AG20443 (cell line): ENCODE data around the gene EPS8.

Source experiments
- DNase-seq: peaks from one replicate; pipeline ENCODE4 v3.0.0; 2012; ENCODE audit warnings: low spot score, mixed read lengths

Gene EPS8

GRCh38 chr12:15717940-15718567 lies 71.1 kb downstream of the EPS8 start:
- DNase-seq: no peak

DNA sequence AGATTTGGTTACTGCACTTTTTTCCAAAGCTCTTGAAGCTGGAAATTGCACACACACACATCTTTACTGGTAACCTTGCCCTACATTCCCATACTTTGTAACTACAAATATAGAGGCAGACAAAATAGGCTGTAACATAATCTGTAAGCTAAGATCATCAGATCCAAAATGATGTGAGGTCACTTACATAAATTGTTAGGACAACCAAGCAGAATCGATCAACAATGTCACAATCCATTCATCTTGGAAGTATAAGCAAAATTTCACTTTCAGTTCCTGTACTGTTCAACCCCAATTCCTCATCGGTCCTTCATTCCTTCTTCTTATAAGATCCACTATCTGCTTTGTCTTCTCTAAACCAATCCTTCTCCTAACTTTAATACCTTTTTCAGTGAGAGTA lies 72.6 kb downstream of the EPS8 start:
- no peak for DNase-seq

GRCh38 chr12:15714256-15714655 lies 74.9 kb downstream of the EPS8 start:
- no peak for DNase-seq

- DNase-seq: no peak
Observed at GRCh38 chr12:15712823-15713660, 76.1 kb downstream of the EPS8 start.

DNA sequence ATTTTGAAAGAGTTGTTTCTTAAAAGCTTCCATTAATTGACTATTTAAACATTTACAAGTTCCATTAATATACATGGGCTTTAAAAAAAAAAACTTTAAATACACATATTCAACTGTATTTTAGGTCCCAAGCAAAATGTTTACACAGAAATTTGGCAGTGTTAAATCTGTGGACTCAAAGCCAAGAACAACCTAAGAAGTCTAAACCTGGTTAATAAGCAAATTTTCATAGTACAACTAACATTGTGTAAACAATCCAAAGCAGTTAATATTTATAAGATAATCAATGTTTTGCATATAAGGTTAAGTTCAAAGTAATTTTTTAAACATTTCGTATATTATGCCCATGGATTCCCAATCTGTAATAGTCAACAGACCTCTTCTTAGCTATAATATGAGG lies 77.0 kb downstream of the EPS8 start:
- DNase-seq: no peak

DNA sequence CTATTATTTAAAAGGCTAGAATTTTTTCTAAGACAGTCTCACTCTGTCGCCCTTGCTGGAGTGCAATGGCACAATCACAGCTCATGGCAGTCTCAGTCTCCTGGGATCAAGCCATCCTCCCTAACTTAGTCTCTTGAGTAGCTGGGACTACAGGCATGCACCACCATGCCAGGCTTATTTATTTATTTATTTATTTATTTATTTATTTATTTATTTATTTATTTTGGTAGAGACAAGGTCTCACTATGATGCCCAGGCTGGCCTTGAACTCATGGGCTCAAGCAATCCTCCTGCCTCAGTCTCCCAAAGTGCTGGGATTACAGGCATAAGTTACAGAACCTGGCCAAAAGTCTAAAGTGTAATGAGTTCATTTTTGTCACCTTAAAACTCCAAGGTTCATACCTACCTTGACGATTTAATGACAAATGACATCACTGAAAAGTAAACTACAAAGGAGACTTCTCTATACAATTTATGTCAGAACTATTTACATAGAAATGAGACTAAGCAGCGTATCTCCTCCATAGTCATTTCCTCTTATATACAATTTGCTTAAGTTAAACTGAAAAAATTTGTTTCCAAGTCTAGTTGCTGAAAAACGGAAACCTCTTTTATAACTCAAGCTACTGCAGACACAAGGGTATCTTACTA lies 78.2 kb downstream of the EPS8 start:
- DNase-seq: no peak

GRCh38 chr12:15709551-15709950 lies 79.6 kb downstream of the EPS8 start:
- DNase-seq: no peak

DNA sequence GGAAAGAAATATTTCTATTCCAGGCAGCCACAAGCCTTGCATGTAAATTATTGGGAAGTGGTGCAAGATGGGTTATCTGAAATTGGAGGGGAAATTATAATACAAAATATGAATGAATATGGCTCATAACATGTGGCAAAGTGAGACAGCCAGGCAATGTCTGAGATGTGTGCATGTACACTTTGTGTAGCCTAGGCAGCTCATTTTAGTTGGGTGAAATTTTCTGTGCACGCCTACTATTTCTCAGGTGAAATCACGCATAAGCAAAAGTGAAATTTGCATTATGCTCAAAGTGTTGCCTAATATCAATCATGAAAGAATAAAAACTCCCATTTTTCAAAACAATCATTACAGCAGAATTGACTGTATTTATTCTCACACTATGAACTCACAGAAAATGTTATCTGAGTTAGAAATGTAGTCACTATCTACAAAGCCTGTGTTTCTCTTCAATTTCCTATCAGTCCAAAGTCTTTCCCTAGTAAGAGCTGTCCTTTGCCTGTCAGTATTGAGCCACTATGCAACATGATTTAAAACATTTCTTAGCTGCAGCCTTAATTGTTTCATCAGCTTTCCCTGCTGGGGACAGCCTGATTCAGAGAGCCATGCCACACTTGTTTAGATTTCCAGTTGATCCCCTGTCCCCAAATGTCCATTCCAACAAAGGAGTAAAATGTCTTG lies 80.7 kb downstream of the EPS8 start:
- no peak for DNase-seq

DNA sequence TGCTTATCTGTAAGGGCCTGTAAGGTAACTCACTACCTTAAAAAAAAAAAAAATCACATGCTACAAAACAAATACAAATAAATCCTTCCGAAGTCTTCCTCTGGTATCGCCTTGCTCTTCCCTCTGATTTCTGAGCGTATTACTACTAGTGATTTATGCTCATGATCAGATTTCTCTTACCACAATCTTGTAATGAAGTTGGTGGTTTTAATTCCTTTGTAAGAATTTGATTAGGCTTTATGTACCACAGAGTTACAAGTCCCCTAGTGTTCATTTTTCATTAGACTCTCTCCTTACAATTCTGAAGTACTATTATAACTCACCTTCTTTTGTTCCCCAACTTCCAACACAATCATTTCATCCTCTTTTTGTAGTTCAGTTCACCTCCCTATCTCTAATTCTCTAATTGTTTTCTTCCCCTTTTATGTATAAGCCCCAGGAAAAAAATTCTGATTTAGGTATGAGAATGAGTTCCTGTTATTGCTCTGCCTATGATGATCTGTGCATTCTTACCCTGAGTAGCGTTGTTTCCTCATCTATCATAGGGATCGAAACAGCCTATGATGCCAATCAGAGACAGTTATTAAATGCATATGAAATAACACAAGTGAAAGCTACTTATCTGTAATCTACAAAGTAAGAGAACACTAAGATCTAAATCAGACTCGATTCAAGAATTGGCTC lies 81.5 kb downstream of the EPS8 start:
- DNase-seq: no peak

DNA sequence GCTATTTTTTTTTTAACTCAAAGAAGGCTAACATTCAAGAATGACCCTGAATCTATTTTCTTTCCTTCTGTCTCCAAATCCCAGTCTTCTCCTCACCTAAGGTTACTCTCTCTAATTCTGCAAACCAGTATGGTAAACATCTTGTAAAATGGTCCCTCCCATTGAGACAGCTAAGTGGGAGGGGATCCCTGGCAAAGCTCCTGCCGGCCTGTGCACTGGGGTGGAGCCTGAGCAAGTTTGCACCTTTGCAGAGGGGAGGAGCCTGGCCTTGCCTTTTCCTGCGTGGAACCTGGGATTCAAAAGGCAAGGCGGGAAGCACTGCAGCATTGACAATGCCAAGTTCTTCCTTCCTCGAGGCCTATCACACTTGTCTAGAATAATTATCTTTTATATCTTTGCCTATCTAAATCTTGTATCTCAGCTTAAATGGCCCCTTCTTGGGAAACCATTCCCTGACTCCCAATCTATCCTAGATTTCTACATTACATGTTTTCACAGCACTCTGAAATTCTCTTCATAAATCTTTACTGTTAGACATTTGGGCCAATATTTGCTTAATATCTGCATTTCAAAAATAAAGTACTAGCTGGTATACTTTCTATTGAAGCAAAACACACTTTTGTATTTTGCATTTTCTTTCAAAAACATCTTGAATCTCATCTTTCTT lies 83.0 kb downstream of the EPS8 start:
- DNase-seq: no peak

DNA sequence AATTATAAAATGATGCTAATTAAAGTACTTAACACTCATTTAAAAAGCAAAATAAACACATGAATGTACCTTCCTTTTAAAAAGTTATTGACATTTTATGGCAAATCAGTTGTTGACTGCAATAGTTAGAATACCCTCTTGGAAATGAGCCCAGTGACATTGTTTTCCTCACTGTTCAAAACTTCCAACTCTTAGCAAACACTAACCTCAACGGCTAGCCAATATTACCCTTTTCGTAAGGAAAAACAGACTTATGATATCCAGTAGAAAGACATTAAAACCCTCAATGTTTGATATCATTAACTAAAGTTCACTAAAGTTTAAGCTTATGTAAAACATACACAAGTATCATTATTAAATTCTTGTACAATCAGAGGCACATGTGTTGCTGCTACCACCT lies 83.6 kb downstream of the EPS8 start:
- no peak for DNase-seq

GRCh38 chr12:15702276-15702675 lies 86.9 kb downstream of the EPS8 start:
- DNase-seq: no peak

DNA sequence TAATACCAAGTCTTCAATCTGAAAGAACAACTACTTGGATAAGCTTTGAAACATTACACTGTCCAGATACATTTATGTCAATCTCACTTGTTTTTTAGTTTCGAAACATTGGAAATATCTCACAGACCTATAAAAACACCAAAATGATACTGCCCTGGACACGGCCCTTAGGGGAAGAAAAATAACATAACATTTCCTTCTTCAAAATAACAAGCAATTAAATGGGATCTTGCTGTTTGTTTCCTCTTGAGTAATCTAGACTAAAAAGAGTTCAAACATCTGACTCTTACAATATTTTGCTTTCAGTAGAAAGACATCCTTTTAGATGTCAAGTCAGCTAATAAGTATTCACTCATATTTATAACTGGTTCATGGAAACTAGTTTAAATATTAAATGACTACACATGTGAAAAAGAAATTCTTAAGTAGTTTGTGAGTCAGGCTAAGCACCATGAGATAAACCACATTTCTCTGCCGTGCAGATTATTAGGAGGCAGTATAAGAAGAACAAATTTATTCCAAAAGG lies 87.5 kb downstream of the EPS8 start:
- peak; percentile 26 for DNase-seq

- DNase-seq: no peak
Observed at GRCh38 chr12:15701206-15701605, 88.0 kb downstream of the EPS8 start.

- DNase-seq: peak; percentile 64
Observed at GRCh38 chr12:15700595-15700994, 88.6 kb downstream of the EPS8 start.

DNA sequence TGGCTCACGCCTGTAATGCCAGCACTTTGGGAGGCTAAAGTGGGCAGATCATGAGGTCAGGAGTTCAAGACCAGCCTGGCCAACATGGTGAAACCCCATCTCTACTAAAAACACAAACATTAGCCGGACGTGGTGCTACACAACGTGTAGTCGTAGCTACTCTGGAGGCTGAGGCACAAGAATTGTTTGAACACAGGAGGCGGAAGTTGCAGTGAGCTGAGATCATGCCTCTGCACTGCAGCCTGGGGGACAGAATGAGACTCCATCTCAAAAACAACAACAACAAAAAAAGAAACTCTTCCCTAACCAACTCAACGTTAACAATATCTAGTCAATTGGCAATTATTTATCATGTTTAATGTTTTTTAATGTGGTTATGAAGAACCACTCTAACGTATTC lies 89.3 kb downstream of the EPS8 start:
- DNase-seq: no peak

DNA sequence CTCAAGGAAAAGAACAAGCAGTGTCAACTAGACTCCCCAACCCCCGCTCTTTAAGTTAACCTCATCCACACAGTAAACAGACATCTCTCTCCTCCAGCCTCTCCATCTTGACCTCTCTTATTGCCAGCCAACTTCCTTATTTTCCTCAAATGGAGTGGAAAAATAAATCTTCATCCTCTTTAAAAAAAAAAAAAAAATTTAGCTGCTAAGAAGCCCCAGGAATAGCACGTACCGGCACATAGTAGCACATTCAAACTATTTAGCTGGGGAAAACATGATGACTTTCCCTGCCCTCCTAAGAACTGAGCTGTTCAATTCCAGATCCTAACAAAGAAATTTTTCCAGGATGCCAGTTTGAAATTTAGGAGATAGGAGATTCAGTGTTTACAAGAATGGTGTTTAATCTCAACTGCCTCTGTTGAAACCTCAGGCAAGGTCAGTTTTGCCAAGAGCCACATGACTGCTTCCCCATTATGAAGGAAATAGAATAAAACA lies 90.8 kb downstream of the EPS8 start:
- DNase-seq: no peak

DNA sequence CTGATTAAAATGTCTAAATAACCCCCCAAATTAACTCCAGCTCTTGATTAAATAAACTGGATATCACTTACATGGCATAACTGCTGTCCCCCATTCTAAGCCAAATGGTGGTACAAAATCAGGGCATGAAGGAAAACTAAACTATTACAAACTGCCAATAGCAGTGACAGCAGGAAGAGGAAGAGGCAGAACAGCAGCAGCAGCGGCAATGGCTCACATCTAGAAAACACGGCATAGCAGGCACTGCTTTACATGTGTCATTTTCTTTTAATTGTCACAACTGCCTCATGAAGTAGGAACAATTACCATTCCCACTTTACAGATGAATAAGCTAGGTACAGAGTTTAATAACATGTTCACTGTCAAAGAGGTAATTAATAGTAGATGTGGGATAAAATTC lies 92.0 kb downstream of the EPS8 start:
- no peak for DNase-seq

DNA sequence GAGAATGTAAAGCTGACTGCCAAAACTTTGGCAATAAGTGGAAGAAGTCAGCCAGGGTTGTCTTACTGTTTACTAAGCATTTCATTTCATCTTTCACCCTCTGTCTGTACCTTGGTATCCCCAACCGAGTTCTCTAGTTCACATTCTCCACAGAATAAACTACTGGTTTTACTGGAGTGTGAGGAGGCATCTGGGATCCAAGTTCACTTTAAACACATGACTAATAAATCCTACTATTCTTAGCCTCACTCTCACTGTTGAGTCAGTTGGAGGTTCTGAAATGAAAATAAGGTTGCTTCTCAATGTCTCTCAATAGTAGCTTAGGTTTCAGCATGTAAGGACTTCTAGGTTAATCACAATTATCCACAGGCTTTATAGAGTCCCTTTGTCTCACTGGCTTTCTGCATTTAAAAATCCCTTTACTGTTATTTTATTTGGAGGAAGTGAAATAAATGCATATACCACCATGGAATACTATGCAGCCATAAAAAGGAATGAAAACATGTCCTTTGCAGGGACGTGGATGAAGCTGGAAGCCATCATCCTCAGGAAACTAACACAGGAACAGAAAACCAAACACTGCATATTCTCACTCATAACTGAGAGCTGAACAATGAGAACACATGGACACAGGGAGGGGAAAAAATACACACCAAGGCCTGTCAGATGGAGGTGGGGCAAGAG lies 95.8 kb downstream of the EPS8 start:
- peak; percentile 21 for DNase-seq

DNA sequence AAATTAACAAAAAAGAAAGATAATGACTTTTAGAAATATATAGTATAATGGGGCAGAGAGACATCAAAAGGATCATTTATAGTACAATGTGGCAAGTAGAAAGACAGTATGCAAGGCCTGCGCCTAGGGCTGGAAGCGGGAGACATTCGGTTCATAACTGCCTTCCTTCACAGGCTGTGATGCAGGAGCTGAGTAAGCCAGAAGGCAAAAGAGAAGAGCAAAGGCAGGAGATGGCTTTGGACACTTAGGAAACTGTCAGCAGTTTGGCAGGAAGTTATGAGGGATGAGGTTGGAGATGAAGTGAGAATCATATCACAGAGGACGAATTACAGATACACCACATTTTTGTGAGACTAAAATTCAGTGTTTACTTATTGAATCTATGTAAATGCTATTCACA lies 97.8 kb downstream of the EPS8 start:
- DNase-seq: no peak

DNA sequence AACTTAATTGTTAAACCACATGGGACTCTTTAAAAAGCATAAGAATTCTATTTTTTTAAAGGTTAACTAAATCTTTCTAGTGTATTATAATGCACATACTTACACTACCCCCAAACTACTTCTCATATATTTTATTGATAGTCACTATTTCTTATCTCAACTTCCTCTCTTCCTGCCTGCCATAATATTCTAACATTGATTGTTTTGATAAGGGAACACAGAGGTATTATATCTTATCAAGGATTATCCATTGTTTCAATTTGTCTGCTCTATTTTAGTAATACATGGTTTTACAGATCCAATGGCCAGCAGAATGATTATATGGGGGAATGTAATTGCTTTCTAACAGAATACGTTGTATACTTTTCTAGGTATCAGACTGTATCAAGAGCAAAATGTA lies 98.9 kb downstream of the EPS8 start:
- DNase-seq: no peak
